ENCODE data around the gene ZNF341. TPM values are rescaled to one million over a fixed set of nuclear protein-coding genes. Genes with fewer than 3 reads are reported as not detected.
A peak's percentile ranks its signal among the peaks of the same experiment; 100 is the strongest.

Gene ZNF341
- total and polyA plus RNA-seq, 7 donors = 1.2 to 7.9 (median 2.5) TPM

- WGBS, 2 donors = 64 to 84% methylated on average over 9 of the region's 9 CpGs
- Histone ChIP-seq H3K4me3 (no peak overlapping the region), H3K9me3 (no peaks in the 10 kb centered on the region), H3K27me3 (no peaks in the 10 kb centered on the region), H3K27ac (peak overlapping the region in 1 of 4 donors; percentile 88), H3K36me3 (no peaks in the 10 kb centered on the region), H3K4me1 (peaks cover 0 to 43% (median 42%) of the 10 kb centered on the region in 4 donors)
- TF ChIP-seq CTCF (IDR thresholded peaks at IDR 0.05) = no peak
- TF ChIP-seq EP300 (IDR thresholded peaks at IDR 0.05) = no peak
- no peak for TF ChIP-seq POLR2AphosphoS5 (IDR thresholded peaks at IDR 0.05)
- no peak for TF ChIP-seq POLR2A (IDR thresholded peaks at IDR 0.05)
- intact Hi-C loops (cut with DNase I) = no loop called here
- DNase-seq = no peak
These were observed 55.6 kb downstream of the ZNF341 start for GRCh38 chr20:33787253-33787891.

- TF ChIP-seq POLR2A (IDR thresholded peaks at IDR 0.05) (no peak), POLR2AphosphoS5 (IDR thresholded peaks at IDR 0.05) (no peak), EP300 (IDR thresholded peaks at IDR 0.05) (no peak), CTCF (IDR thresholded peaks at IDR 0.05) (no peak)
- H3K27ac ChIP-seq = peak overlapping the region; percentile 2 to 89 (median 88)
- 81 to 92% methylated on average over 12 of the region's 12 CpGs for WGBS, 2 donors
- intact Hi-C loops (cut with DNase I) = no loop called here
- H3K4me1 ChIP-seq = peaks cover 0 to 53% (median 53%) of the 10 kb centered on the region in 4 donors
- DNase-seq = no peak
- H3K4me3 ChIP-seq = no peak overlapping the region
- no peaks in the 10 kb centered on the region for H3K36me3 ChIP-seq
- no peaks in the 10 kb centered on the region for H3K9me3 ChIP-seq
- no peaks in the 10 kb centered on the region for H3K27me3 ChIP-seq
These were observed 56.7 kb downstream of the ZNF341 start for GRCh38 chr20:33788351-33789049.

GRCh38 chr20:33789109-33789857, 57.5 kb downstream of the ZNF341 start:
- intact Hi-C loops (cut with DNase I) = no loop called here
- TF ChIP-seq POLR2AphosphoS5 (IDR thresholded peaks at IDR 0.05) (peak; percentile 59 to 95 (median 92)), CTCF (IDR thresholded peaks at IDR 0.05) (no peak), EP300 (IDR thresholded peaks at IDR 0.05) (peak in 2 of 4 donors; percentile 63 to 64)
- Histone ChIP-seq H3K4me3 (no peak overlapping the region), H3K4me1 (peaks cover 0 to 61% (median 60%) of the 10 kb centered on the region in 4 donors), H3K27me3 (no peaks in the 10 kb centered on the region), H3K9me3 (no peaks in the 10 kb centered on the region), H3K27ac (peak overlapping the region; percentile 76 to 89 (median 88)), H3K36me3 (no peaks in the 10 kb centered on the region)
- WGBS, 2 donors = 65 to 79% methylated on average over 11 of the region's 11 CpGs
- DNase-seq = peak; percentile 89

GRCh38 chr20:33789858-33790182, 58.0 kb downstream of the ZNF341 start:
- H3K4me1 ChIP-seq = peaks cover 0 to 63% (median 62%) of the 10 kb centered on the region in 4 donors
- H3K36me3 ChIP-seq = no peaks in the 10 kb centered on the region
- DNase-seq = no peak
- intact Hi-C loops (cut with DNase I) = loop anchor here (2.0 kb wide), 2 partner anchors 57 to 181 kb away; no protein-coding TSS in a partner anchor
- 25 to 60% methylated on average over 5 of the region's 5 CpGs for WGBS, 2 donors
- H3K9me3 ChIP-seq = no peaks in the 10 kb centered on the region
- no peak overlapping the region for H3K4me3 ChIP-seq
- no peaks in the 10 kb centered on the region for H3K27me3 ChIP-seq
- H3K27ac ChIP-seq = peak overlapping the region; percentile 76 to 89 (median 88)
- TF ChIP-seq POLR2A (IDR thresholded peaks at IDR 0.05) (no peak), EP300 (IDR thresholded peaks at IDR 0.05) (no peak), CTCF (IDR thresholded peaks at IDR 0.05) (no peak), POLR2AphosphoS5 (IDR thresholded peaks at IDR 0.05) (no peak)

Measured in sigmoid colon (tissue), 7 donors.